ENCODE measurements around the gene NDEL1. TPM values are rescaled to one million over a fixed set of nuclear protein-coding genes. Genes with fewer than 3 reads are reported as not detected.

NDEL1 gene
- total RNA-seq, 1 experiment from 2014 or later = 78.4 TPM

DNA sequence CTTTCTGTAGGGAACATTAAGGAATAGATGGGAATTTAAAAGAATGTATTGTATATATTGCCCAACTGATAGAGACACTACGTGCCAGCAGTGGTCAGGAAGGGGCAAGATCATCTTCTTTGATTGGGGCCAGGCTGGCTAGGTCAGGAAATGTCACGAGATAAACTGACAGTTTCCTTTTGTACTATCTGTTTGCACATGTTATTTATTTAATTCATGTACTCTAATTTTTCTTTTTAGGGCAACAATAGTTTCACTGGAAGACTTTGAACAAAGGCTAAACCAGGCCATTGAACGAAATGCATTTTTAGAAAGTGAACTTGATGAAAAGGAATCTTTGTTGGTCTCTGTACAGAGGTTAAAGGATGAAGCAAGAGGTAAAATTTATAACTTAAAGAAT lies 12.6 kb downstream of the NDEL1 start:
- ChIA-PET CTCF (no interaction called here), POLR2A (ENCODE audit: unreplicated experiment) (interaction anchor here (0.7 kb wide), 1 partner anchor 13 kb away, joined by 4 read pairs; the partner anchor contains the start of gene NDEL1)
- no TSS peak for BruUV-seq (replicated peaks)
- no peak overlapping the region for H2AFZ ChIP-seq
- peaks cover 4% of the 10 kb centered on the region for H3K36me3 ChIP-seq (ENCODE audit: low read depth)
- intact Hi-C loops (cut with micrococcal nuclease; ENCODE audit: unreplicated experiment) = no loop called here
- no peak overlapping the region for H3K4me2 ChIP-seq
- H3K27me3 ChIP-seq (ENCODE audit: insufficient read depth, low read depth) = no peaks in the 10 kb centered on the region
- no peaks in the 10 kb centered on the region for H3F3A ChIP-seq (ENCODE audit: insufficient read depth, low read depth)
- H3K4me1 ChIP-seq (replicated peaks; ENCODE audit: insufficient read depth) = no peaks in the 10 kb centered on the region
- no peak overlapping the region for H3K4me3 ChIP-seq
- TF ChIP-seq, protein P1, sequence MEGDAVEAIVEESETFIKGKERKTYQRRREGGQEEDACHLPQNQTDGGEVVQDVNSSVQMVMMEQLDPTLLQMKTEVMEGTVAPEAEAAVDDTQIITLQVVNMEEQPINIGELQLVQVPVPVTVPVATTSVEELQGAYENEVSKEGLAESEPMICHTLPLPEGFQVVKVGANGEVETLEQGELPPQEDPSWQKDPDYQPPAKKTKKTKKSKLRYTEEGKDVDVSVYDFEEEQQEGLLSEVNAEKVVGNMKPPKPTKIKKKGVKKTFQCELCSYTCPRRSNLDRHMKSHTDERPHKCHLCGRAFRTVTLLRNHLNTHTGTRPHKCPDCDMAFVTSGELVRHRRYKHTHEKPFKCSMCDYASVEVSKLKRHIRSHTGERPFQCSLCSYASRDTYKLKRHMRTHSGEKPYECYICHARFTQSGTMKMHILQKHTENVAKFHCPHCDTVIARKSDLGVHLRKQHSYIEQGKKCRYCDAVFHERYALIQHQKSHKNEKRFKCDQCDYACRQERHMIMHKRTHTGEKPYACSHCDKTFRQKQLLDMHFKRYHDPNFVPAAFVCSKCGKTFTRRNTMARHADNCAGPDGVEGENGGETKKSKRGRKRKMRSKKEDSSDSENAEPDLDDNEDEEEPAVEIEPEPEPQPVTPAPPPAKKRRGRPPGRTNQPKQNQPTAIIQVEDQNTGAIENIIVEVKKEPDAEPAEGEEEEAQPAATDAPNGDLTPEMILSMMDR (conservative IDR thresholded peaks at IDR 0.05) = no peak
- TF ChIP-seq EZH2 (IDR thresholded peaks at IDR 0.05; ENCODE audit: low read depth) = no peak
- no peaks in the 10 kb centered on the region for H3K9me2 ChIP-seq (ENCODE audit: insufficient read depth)
- 0 out of 2 replicates have a peak, but pooled peaks cover 1% of the 10 kb centered on the region for H3K79me2 ChIP-seq (ENCODE audit: low read depth)
- no peak overlapping the region for H3K27ac ChIP-seq
- no peaks in the 10 kb centered on the region for H3K9me3 ChIP-seq (ENCODE audit: insufficient read depth, low read depth)
- DNase-seq = no peak
- peaks cover 5% of the 10 kb centered on the region for H4K20me1 ChIP-seq (ENCODE audit: insufficient read depth)

DNA sequence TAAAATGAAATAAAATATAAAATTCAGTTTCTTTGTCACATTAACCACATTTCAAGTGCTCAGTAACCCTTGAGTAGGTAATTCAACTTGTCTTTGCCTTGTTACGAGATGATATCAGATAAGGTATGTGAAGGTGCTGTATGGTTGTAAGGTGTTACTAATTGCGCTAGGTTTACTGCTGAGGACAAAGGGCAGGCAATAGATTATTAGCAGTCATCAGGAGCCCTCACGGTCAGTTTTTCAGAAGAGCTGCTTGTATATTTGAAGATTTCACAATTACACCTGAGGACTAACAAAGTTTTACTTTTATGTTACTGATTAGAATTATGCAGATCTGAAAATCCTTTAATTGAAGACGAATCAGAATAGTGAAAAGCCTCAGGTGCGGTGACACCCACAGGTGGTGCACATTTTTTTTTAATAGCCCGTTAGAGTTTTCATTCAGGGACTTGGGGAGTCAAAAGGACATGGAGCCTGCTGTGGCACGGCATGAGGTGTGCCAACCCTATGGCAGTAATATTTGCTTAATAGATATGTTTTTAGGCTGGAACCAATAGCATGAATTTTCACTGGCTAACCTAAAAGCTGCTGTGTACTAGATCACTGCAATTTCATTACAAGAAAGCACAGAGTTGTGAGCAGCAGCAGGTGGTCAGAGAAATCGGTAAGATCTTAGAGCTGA lies 16.4 kb downstream of the NDEL1 start:
- no peaks in the 10 kb centered on the region for H3K9me3 ChIP-seq (ENCODE audit: insufficient read depth, low read depth)
- intact Hi-C loops (cut with micrococcal nuclease; ENCODE audit: unreplicated experiment) = loop anchor here (5.0 kb wide), 1 partner anchor 70 kb away; the partner anchor contains the start of gene RPL26
- no peaks in the 10 kb centered on the region for H3K9me2 ChIP-seq (ENCODE audit: insufficient read depth)
- H3K4me2 ChIP-seq = no peak overlapping the region
- no peak overlapping the region for H2AFZ ChIP-seq
- no peaks in the 10 kb centered on the region for H3K79me2 ChIP-seq (ENCODE audit: low read depth)
- no peak overlapping the region for H3K27ac ChIP-seq
- ChIA-PET CTCF (interaction anchor here (1.0 kb wide), 1 partner anchor 68 kb away, joined by 21 read pairs; no protein-coding TSS in a partner anchor), POLR2A (ENCODE audit: unreplicated experiment) (no interaction called here)
- no peaks in the 10 kb centered on the region; the same call in none of the 2 replicates for H4K20me1 ChIP-seq (ENCODE audit: insufficient read depth)
- H3K4me3 ChIP-seq = no peak overlapping the region
- H3F3A ChIP-seq (ENCODE audit: insufficient read depth, low read depth) = no peaks in the 10 kb centered on the region
- BruUV-seq (replicated peaks) = no TSS peak
- no peak for DNase-seq
- H3K4me1 ChIP-seq (replicated peaks; ENCODE audit: insufficient read depth) = no peaks in the 10 kb centered on the region
- TF ChIP-seq EZH2 (IDR thresholded peaks at IDR 0.05; ENCODE audit: low read depth) = no peak
- TF ChIP-seq, protein P1 (conservative IDR thresholded peaks at IDR 0.05) = no peak
- H3K27me3 ChIP-seq (ENCODE audit: insufficient read depth, low read depth) = no peaks in the 10 kb centered on the region
- H3K36me3 ChIP-seq (ENCODE audit: low read depth) = no peaks in the 10 kb centered on the region; the same call in 1 of the 2 replicates

DNA sequence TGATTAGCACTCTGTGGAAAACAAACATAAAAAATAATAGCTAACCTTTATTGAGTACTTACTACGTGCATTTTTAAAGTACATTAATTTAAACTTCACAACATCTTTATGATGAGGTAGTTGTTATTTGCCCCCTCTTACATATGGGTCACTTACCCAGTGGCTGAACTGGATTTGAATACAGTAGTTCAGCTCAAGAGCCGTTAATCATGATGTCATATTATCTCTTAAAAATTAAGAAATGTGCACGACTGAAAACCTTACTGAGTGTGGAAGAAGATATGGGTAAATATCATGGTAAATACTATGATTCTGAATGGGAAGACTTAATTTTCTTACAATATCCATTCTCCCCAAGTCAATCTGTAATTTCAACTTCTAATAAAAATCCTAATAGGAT lies 17.6 kb downstream of the NDEL1 start:
- H3K27me3 ChIP-seq (ENCODE audit: insufficient read depth, low read depth) = no peaks in the 10 kb centered on the region
- intact Hi-C loops (cut with micrococcal nuclease; ENCODE audit: unreplicated experiment) = loop anchor here (5.0 kb wide), 1 partner anchor 71 kb away; the partner anchor contains the start of gene RPL26
- H3K79me2 ChIP-seq (ENCODE audit: low read depth) = no peaks in the 10 kb centered on the region
- H3K9me3 ChIP-seq (ENCODE audit: insufficient read depth, low read depth) = no peaks in the 10 kb centered on the region
- H3F3A ChIP-seq (ENCODE audit: insufficient read depth, low read depth) = no peaks in the 10 kb centered on the region
- H3K9me2 ChIP-seq (ENCODE audit: insufficient read depth) = no peaks in the 10 kb centered on the region
- no TSS peak for BruUV-seq (replicated peaks)
- H3K27ac ChIP-seq = no peak overlapping the region
- H3K4me2 ChIP-seq = no peak overlapping the region
- no peak for DNase-seq
- no peaks in the 10 kb centered on the region; the same call in 1 of the 2 replicates for H3K36me3 ChIP-seq (ENCODE audit: low read depth)
- no peak overlapping the region for H3K4me3 ChIP-seq
- H4K20me1 ChIP-seq (ENCODE audit: insufficient read depth) = no peaks in the 10 kb centered on the region; the same call in none of the 2 replicates
- ChIA-PET POLR2A (ENCODE audit: unreplicated experiment) (no interaction called here), CTCF (no interaction called here)
- no peak overlapping the region for H2AFZ ChIP-seq
- H3K4me1 ChIP-seq (replicated peaks; ENCODE audit: insufficient read depth) = no peaks in the 10 kb centered on the region
- TF ChIP-seq, protein P1 (conservative IDR thresholded peaks at IDR 0.05) = no peak
- no peak for TF ChIP-seq EZH2 (IDR thresholded peaks at IDR 0.05; ENCODE audit: low read depth)
